Measurements from ENCODE around the gene BDKRB2.

BDKRB2 gene

GRCh38 chr14:96231056-96231455 is 26.4 kb downstream of the BDKRB2 start:
- Histone ChIP-seq H3K9me3 (ENCODE audit: low read length) (no peaks in the 10 kb centered on the region), H3K9me2 (ENCODE audit: low read depth, low read length) (no peaks in the 10 kb centered on the region), H3K4me1 (ENCODE audit: insufficient read depth, low read length, severe bottlenecking) (no peaks in the 10 kb centered on the region), H3K79me2 (ENCODE audit: insufficient read depth, low read length) (no peaks in the 10 kb centered on the region), H3K4me3 (ENCODE audit: low read depth, low read length, poor library complexity, severe bottlenecking) (no peak overlapping the region), H3K4me2 (ENCODE audit: low read length) (no peak overlapping the region), H3K36me3 (ENCODE audit: insufficient read depth, low read length) (no peaks in the 10 kb centered on the region), H3F3A (ENCODE audit: insufficient read depth, low read length) (no peaks in the 10 kb centered on the region), H3K27ac (ENCODE audit: low read depth, low read length, poor library complexity, severe bottlenecking) (no peak overlapping the region), H4K20me1 (ENCODE audit: insufficient read depth, low read length) (no peaks in the 10 kb centered on the region), H3K27me3 (ENCODE audit: insufficient read depth, low read length) (no peaks in the 10 kb centered on the region), H3K9ac (ENCODE audit: low read length) (no peak overlapping the region), H2AFZ (ENCODE audit: low read length) (no peak overlapping the region)
- no peak for TF ChIP-seq EZH2 (IDR thresholded peaks at IDR 0.05; ENCODE audit: borderline replicate concordance, low read length)
- TF ChIP-seq CTCF (IDR thresholded peaks at IDR 0.05; ENCODE audit: low read length) = no peak

- H3K9me2 ChIP-seq (ENCODE audit: low read depth, low read length) = no peaks in the 10 kb centered on the region
- no peaks in the 10 kb centered on the region for H3K36me3 ChIP-seq (ENCODE audit: insufficient read depth, low read length)
- no peaks in the 10 kb centered on the region for H3K9me3 ChIP-seq (ENCODE audit: low read length)
- H3K4me3 ChIP-seq (ENCODE audit: low read depth, low read length, poor library complexity, severe bottlenecking) = no peak overlapping the region
- H3K4me1 ChIP-seq (ENCODE audit: insufficient read depth, low read length, severe bottlenecking) = no peaks in the 10 kb centered on the region
- TF ChIP-seq CTCF (IDR thresholded peaks at IDR 0.05; ENCODE audit: low read length) (no peak), EZH2 (IDR thresholded peaks at IDR 0.05; ENCODE audit: borderline replicate concordance, low read length) (no peak)
- no peaks in the 10 kb centered on the region for H3K79me2 ChIP-seq (ENCODE audit: insufficient read depth, low read length)
- no peak overlapping the region for H3K9ac ChIP-seq (ENCODE audit: low read length)
- H3K27me3 ChIP-seq (ENCODE audit: insufficient read depth, low read length) = peaks cover 2% of the 10 kb centered on the region; the same call in 1 of the 2 replicates
- H3K4me2 ChIP-seq (ENCODE audit: low read length) = no peak overlapping the region
- H2AFZ ChIP-seq (ENCODE audit: low read length) = no peak overlapping the region
- H3F3A ChIP-seq (ENCODE audit: insufficient read depth, low read length) = no peaks in the 10 kb centered on the region
- H3K27ac ChIP-seq (ENCODE audit: low read depth, low read length, poor library complexity, severe bottlenecking) = no peak overlapping the region
- H4K20me1 ChIP-seq (ENCODE audit: insufficient read depth, low read length) = no peaks in the 10 kb centered on the region
Measured at GRCh38 chr14:96231526-96232130, 27.0 kb downstream of the BDKRB2 start.

- Histone ChIP-seq H3K9me2 (ENCODE audit: low read depth, low read length) (no peaks in the 10 kb centered on the region), H3F3A (ENCODE audit: insufficient read depth, low read length) (no peaks in the 10 kb centered on the region), H3K36me3 (ENCODE audit: insufficient read depth, low read length) (no peaks in the 10 kb centered on the region), H3K27ac (ENCODE audit: low read depth, low read length, poor library complexity, severe bottlenecking) (no peak overlapping the region), H3K9ac (ENCODE audit: low read length) (no peak overlapping the region), H3K4me1 (ENCODE audit: insufficient read depth, low read length, severe bottlenecking) (no peaks in the 10 kb centered on the region), H3K9me3 (ENCODE audit: low read length) (no peaks in the 10 kb centered on the region), H4K20me1 (ENCODE audit: insufficient read depth, low read length) (no peaks in the 10 kb centered on the region), H3K4me2 (ENCODE audit: low read length) (no peak overlapping the region), H2AFZ (ENCODE audit: low read length) (no peak overlapping the region), H3K79me2 (ENCODE audit: insufficient read depth, low read length) (no peaks in the 10 kb centered on the region), H3K27me3 (ENCODE audit: insufficient read depth, low read length) (peaks cover 7% of the 10 kb centered on the region; the same call in 1 of the 2 replicates), H3K4me3 (ENCODE audit: low read depth, low read length, poor library complexity, severe bottlenecking) (no peak overlapping the region)
- TF ChIP-seq EZH2 (IDR thresholded peaks at IDR 0.05; ENCODE audit: borderline replicate concordance, low read length) = no peak
- TF ChIP-seq CTCF (IDR thresholded peaks at IDR 0.05; ENCODE audit: low read length) = no peak
Measured at GRCh38 chr14:96232506-96232905, 27.9 kb downstream of the BDKRB2 start.

Measured in OCI-LY1 (cell line).